AG10803 (cell line): Measurements from ENCODE around the gene CLCNKB.
A peak's percentile ranks its signal among the peaks of the same experiment; 100 is the strongest.
"Not testable (repeated sequence)": the region's sequence is repeated elsewhere in the genome, so short reads cannot be mapped to it uniquely, and the experiment has no call there.

Experiments used
- DNase-seq: peaks from one replicate; pipeline ENCODE4 v3.0.0; 2010; ENCODE audit warnings: low read depth
- H3K4me3 ChIP-seq: 2 replicates; pipeline ENCODE4 v1.5.1; 2011; ENCODE audit warnings: mild to moderate bottlenecking, low read length, control low read depth
- TF ChIP-seq, protein P1 (sequence below): conservative IDR thresholded peaks from 2 replicates; pipeline ENCODE4 v1.5.1; 2011; ENCODE audit warnings: mild to moderate bottlenecking, low read length, control low read depth, inconsistent platforms

CLCNKB gene

DNA sequence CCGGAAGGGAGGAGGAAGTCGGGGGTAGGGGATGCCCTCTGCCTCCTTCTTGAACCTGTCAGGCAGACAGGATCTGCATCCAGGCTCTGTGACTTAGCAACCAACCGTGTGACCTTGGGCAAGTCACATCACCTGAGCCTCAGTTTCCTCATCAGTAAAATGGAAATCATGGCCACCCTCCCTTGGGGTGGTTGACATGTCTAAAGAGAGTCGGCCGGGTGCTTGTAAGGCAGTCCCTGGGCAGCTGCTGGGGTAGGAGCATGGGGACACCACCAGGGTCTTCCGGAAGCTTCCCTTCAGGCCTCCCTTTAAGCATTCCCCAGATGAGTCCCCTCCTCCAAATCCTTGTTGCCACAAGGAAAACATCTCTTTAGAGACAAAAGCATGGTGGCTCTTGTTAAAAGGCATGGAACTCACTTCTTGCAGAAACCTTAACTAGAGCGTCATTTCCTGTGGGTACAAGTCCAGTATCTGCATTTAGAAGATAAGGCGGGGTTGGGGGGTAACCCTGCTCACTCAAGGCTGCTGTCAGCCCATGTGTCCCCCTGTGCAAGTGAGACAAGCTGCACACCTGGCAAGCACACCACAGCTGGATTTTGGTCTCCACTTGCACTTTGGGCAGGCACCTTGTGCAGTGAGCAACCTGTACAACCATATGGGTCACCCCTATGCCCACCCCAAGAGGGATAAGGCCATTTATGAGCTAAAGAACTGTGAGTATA lies 10.4 kb downstream of the CLCNKB start:
- no peak for DNase-seq
- no peak overlapping the region for H3K4me3 ChIP-seq
- TF ChIP-seq, protein P1, sequence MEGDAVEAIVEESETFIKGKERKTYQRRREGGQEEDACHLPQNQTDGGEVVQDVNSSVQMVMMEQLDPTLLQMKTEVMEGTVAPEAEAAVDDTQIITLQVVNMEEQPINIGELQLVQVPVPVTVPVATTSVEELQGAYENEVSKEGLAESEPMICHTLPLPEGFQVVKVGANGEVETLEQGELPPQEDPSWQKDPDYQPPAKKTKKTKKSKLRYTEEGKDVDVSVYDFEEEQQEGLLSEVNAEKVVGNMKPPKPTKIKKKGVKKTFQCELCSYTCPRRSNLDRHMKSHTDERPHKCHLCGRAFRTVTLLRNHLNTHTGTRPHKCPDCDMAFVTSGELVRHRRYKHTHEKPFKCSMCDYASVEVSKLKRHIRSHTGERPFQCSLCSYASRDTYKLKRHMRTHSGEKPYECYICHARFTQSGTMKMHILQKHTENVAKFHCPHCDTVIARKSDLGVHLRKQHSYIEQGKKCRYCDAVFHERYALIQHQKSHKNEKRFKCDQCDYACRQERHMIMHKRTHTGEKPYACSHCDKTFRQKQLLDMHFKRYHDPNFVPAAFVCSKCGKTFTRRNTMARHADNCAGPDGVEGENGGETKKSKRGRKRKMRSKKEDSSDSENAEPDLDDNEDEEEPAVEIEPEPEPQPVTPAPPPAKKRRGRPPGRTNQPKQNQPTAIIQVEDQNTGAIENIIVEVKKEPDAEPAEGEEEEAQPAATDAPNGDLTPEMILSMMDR: no peak

DNA sequence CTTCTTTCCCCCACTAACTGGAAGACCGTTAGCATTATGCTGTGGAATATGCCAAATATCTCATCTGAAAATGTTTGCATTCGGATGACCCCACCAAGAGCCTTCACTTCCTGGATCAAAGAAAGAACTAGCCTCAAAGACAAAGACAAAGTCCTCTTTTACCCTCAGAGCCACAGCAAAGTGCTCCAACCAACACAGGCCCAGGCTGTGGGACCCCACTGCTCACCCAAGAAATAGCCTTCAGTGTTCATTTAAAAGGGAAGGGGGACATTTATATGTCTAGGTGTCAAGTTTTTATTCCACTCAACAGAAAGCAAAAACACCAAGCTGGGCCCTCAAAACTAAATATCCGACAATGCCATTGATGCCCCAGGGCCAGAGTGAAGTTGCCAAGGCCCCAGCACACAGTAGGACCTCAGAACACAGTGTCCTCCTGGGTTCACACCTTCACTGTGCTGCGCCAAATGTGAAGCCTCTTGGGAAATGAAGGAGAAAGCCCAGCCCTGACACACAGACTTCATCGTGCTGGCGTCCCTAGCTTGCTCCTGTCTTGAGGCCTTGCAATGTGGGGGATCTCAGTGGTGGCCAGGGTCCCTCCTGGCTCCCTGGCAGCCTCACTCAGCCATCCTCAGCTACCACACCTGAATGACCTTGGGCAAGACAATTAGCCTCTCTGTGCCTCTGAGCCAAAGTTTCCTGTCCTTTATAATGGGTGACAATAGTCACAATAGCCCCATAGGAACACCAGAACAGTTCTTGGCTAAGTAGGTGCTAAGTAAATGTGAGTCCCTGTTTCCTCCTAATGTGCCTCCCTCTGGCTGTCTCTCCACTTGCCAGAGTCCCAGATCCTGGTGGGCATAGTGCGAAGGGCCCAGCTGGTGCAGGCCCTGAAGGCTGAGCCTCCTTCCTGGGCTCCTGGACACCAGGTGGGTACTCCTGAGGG lies 11.3 kb downstream of the CLCNKB start:
- TF ChIP-seq, protein P1: no peak
- no peak overlapping the region for H3K4me3 ChIP-seq
- no peak for DNase-seq

DNA sequence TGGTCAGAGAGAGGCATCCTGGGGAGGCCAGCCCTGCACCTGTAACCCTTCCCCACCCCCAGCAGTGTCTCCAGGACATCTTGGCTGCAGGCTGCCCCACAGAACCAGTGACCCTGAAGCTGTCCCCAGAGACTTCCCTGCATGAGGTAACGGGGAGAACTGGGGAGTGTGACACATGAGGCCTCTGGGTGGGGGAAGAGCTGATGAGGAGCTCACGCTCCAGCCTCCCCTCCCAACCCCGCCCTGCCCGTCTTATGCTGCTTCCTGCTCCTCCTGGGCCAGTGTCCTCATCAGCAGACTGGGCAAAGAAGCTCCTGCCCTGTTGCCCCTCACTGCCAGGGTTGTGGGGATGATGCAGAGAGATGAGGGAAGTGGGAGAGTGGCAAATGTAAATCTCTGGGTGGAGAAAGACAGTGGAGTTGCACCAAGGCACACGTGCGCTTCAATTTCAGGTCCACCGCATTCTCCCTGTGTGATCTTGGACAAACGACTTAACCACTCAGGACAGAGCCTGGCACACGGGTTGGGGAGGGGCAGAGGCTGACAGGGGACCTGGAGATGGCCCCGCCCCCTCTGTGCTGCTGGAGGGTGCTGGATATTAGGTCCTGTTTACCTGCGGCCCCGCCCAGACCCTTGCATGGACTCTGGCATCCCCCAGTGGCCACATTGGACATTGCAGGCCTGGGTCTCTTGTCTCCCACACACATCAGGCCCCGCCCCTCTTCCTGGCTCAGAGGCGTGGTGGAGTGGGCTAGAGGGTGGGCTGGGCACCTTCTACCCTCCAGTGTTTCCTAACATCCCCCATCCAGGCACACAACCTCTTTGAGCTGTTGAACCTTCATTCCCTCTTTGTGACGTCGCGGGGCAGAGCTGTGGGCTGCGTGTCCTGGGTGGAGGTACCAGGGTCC lies 12.3 kb downstream of the CLCNKB start:
- peak; percentile 64 for DNase-seq
- TF ChIP-seq, protein P1: peak; percentile 81
- H3K4me3 ChIP-seq: no peak overlapping the region

DNA sequence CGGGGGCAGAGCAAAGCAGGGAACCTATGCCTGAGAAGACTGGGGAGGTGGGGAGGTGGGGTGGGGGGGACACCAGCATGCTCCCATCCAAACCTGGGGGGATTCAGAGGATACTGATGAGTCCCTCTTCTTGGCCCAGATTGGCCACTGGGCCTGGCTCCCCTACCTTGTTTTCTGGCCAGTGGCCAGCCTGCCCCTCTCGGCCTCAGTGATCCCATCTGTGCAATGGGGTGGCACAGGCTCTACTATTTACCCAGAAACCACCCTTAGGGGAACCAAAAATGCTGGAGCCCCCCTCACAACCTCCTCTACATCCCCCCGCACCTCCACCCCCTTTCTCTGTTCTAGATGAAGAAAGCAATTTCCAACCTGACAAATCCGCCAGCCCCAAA lies 12.9 kb downstream of the CLCNKB start:
- H3K4me3 ChIP-seq, DNase-seq: not testable (repeated sequence)

DNA sequence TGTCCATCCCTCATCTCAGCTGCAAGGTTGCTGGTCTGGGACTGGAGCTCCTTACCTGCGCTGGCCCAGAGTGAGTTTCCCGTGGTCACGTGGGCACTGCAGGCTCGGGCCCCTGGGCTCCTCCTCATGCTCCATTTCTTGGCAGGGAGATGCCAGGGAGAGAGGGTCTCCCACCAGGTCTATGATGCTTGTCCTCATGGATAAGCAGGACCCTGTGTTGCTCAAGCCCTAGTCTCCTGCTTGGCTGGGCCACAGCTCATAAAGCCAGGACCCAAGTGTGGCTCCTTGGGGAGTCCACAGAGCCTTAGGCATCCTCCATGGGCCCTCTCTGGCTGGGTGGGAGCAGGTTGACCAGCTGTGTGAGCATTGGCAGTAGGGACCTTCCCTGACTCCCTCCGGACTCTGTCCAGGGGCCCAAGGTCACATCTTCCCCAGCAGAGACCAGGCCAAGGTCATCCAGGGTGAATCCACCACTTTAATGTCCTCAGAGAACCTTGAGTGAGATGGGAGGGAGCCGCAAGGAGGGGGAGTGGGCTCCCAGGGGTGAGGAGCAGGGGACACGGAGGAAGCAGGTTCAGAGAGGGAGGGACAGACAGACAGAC lies 13.8 kb downstream of the CLCNKB start:
- H3K4me3 ChIP-seq: not testable (repeated sequence)

DNA sequence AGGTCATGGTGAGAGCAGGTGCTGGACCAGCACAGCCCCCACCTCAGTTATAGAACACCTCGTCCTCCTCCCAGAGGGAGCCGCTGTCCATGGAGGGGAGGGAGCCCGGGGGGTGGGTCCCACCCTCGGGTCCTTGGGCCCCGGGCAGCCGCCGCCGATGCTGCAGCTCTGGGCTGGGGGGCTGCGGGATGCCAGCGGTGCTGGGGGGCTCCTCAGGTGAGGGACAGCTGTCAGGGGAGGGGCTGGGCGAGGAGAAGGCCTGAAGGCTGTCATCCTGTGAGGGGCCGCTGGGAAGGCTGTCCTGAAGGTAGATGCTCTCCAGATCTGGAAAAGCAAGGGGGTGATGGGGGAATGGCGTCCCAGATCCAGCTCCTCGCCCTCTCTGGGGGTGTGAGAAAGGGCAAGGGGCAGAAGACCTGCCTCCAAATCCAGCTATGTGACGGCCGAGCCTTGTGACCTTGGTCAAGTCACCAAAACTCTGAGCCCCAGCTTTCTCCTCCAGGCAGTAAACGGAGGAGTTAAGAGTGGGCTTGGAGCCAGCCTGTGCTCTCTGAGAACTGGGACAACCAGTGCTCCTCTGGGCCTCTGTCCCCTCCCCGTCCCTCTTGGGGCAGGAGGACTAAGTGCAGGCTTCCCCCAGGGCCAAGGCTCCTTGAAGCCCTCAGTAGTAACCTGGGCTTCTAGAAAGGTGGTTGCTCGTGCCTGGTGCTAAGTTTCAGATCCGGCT lies 15.0 kb downstream of the CLCNKB start:
- H3K4me3 ChIP-seq, DNase-seq: not testable (repeated sequence)

More for the DNA sequence above, 13.8 kb downstream of the CLCNKB start:
- not testable (repeated sequence) for DNase-seq

DNA sequence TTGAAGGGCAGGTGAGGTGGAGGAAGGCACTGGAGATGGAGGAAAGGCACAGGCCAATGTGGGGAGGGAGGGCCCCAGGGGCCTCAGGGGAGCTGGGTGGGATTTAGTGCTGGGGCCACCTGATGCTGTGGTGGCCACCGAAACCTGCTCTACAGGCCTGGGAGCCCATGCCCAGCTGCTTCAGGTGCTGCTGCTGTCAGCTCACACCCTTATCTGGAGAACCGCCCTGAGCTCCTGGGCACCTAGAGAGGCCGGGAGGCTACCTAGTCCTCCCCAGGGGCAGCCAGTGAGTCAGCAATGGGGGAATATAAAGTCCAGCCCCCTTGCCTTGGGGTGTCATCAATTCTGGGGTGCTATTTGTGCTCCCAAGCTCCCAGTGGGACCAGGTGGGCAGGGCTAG lies 17.7 kb downstream of the CLCNKB start:
- DNase-seq: no peak
- no peak overlapping the region for H3K4me3 ChIP-seq
- TF ChIP-seq, protein P1: no peak

DNA sequence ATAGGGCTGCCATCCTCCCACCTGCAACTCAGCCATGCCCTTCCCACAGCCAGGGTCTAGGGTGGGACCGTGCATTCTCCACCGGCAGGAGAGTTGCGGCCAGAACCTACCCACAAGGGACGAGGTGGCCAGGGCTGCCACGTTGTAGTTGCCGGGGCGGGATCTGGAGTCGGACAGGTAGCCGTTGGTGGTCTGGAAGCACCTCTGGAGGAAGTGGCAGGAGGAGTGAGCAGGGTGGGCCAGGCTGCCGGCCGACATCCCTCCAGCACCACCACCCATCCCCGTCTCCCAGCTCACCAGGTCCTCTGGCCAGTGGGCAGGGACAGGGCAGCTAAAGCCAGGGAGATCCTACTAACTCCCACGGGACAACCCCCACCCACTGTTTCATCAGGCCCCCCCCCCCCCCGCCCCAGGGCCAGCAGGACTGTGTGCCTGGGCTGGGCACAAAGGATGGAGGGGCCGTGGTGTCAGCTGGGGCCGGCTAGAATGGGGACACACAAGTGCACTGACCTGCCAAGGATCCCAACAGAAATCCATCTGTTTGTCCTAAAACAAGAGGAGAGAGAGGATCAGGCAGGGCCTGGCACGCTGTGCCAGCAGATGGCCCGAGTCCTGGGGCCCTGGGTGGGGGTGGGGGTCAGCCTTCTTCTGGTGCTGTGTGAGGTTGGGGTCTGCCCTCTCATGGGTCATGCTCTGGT lies 18.6 kb downstream of the CLCNKB start:
- not testable (repeated sequence) for DNase-seq, H3K4me3 ChIP-seq

DNA sequence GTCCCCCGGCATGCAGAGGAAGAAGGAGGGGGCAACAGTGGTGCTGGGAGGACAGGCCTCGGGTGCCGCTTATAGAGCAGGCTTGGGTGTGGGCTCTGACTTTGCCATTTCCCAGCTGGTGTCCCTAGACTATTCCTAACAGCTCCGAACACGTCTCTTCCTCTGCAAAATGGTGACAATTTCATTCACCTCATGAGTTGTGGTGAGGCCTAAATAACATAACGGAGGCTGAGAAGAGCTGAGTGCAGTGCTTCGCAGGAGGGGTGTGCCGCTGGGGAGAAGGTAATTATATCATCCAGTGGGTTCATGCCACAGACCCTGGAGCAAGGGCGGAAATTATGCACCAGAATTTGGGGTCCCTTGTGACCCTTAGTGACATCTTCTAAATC lies 19.1 kb downstream of the CLCNKB start:
- DNase-seq, H3K4me3 ChIP-seq: not testable (repeated sequence)
